ENCODE measurements around the gene KLHL1. TPM values are rescaled to one million over a fixed set of nuclear protein-coding genes. Genes with fewer than 3 reads are reported as not detected.

Gene KLHL1
- total RNA-seq, 1 experiment from 2014 or later = not detected

DNA sequence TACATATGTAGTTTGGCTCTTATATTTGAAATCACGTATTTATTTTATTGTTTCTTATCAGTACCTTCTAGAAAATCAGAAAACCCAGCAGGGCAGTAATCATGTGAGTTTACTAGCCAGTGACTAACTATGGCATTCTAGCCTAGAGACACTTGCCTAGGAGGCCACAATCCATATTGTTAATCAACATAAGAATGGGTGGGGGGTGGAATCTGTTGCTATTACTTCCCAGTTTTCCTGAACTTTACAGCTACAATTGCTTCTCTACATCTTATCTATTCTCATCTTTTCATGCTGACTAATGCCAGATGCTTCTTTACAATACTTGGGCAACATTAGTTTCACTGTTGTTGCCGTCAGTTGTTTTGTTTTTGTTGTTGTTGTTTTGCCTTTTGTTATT, 19.3 kb downstream of the KLHL1 start:
- H3K9ac ChIP-seq (ENCODE audit: low read length) = no peak overlapping the region
- H3K36me3 ChIP-seq (ENCODE audit: control insufficient read depth in 1 of 2, insufficient read depth in 2 of 2, low read length in 2 of 2) = no peaks in the 10 kb centered on the region
- no peak overlapping the region for H2AFZ ChIP-seq (ENCODE audit: low read depth, low read length, poor library complexity, severe bottlenecking)
- ChIA-PET CTCF (interaction anchor here (1.4 kb wide), 1 partner anchor 10 kb away, joined by 5 read pairs; no protein-coding TSS in a partner anchor), POLR2A (no interaction called here), RAD21 (ENCODE audit: low non-redundant PET in 1 of 2, low total read pairs in 2 of 2, uncharacterized antibody in 2 of 2, unreplicated experiment in 2 of 2) (no interaction called here)
- no peak overlapping the region for H3K4me2 ChIP-seq (ENCODE audit: low read length)
- no TSS peak for BruUV-seq (replicated peaks)
- no peak overlapping the region for H3K27ac ChIP-seq (ENCODE audit: low read depth, low read length)
- intact Hi-C loops (cut with micrococcal nuclease) = no loop called here
- no peak for ATAC-seq
- TF ChIP-seq POLR2A (IDR thresholded peaks at IDR 0.05; ENCODE audit: borderline replicate concordance, extremely low read depth, insufficient read depth, insufficient read length) (no peak), ZNF274 (IDR thresholded peaks at IDR 0.05; ENCODE audit: low read depth, low read length) (no peak), SRF (IDR thresholded peaks at IDR 0.05; ENCODE audit: low read depth) (no peak), RAD21 (IDR thresholded peaks at IDR 0.05; ENCODE audit: low read depth) (no peak), EZH2phosphoT487 (IDR thresholded peaks at IDR 0.05; ENCODE audit: borderline replicate concordance) (no peak), EZH2 (IDR thresholded peaks at IDR 0.05) (no peak), JUND (IDR thresholded peaks at IDR 0.05) (no peak), FOSL1 (IDR thresholded peaks at IDR 0.05; ENCODE audit: low read depth) (no peak), POLR2AphosphoS5 (IDR thresholded peaks at IDR 0.05; ENCODE audit: low read depth, low read length) (no peak), EGR1 (IDR thresholded peaks at IDR 0.05; ENCODE audit: low read depth) (no peak), TCF7L2 (IDR thresholded peaks at IDR 0.05; ENCODE audit: borderline replicate concordance, extremely low read depth, insufficient read depth, insufficient read length) (no peak), ZFX (IDR thresholded peaks at IDR 0.05) (no peak)
- TF ChIP-seq, protein P1, sequence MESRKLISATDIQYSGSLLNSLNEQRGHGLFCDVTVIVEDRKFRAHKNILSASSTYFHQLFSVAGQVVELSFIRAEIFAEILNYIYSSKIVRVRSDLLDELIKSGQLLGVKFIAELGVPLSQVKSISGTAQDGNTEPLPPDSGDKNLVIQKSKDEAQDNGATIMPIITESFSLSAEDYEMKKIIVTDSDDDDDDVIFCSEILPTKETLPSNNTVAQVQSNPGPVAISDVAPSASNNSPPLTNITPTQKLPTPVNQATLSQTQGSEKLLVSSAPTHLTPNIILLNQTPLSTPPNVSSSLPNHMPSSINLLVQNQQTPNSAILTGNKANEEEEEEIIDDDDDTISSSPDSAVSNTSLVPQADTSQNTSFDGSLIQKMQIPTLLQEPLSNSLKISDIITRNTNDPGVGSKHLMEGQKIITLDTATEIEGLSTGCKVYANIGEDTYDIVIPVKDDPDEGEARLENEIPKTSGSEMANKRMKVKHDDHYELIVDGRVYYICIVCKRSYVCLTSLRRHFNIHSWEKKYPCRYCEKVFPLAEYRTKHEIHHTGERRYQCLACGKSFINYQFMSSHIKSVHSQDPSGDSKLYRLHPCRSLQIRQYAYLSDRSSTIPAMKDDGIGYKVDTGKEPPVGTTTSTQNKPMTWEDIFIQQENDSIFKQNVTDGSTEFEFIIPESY (IDR thresholded peaks at IDR 0.05; ENCODE audit: extremely low read depth, insufficient replicate concordance, low read length) = no peak
- no peaks in the 10 kb centered on the region for H4K20me1 ChIP-seq (ENCODE audit: insufficient read depth)
- no peaks in the 10 kb centered on the region for H3K9me2 ChIP-seq (ENCODE audit: insufficient read depth)
- no peak overlapping the region for H3K4me3 ChIP-seq (replicated peaks in 1 of 2; ENCODE audit: low read depth in 1 of 2, low read length in 2 of 2)
- no peaks in the 10 kb centered on the region for H3K27me3 ChIP-seq (ENCODE audit: insufficient read depth, low read length)
- no peaks in the 10 kb centered on the region for H3K79me2 ChIP-seq (ENCODE audit: insufficient read depth, low read length)
- H3K4me1 ChIP-seq (ENCODE audit: control insufficient read depth in 1 of 2, insufficient read depth in 2 of 2, low read length in 2 of 2) = no peaks in the 10 kb centered on the region
- no peak for DNase-seq (ENCODE audit: low read depth, low spot score)
- no peaks in the 10 kb centered on the region for H3K9me3 ChIP-seq (ENCODE audit: control insufficient read depth in 1 of 2, insufficient read depth in 1 of 2, low read depth in 1 of 2, low read length in 2 of 2)

Data from HCT116 (cell line).